NCI-H1694 (cell line): ENCODE results near the gene MICAL3.

ENCODE experiments used
- DNase-seq: peaks from one replicate; lab custom pipeline; 2025; lab: John Stamatoyannopoulos, UW

The MICAL3 gene

DNA sequence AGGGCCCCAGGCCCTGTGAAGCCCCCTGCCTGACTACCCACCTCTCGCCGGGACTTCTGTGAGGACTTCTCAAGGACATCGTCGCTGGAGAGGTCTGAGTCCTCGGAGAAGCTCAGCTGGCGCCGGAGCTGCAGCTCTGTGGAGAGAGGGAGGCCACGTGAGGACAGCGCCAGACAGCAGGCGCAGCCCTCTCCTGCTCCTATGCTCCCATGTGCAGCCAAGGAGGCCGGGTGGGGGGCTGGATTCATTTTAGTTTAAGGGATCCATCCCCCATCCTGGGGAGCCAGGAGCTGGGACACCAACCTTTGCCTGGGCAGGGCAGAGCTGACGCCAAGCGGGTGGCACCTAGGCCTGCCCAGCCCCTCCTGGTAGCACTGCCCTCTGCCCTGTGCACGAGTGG lies 207.7 kb downstream of the MICAL3 start:
- DNase-seq: no peak

DNA sequence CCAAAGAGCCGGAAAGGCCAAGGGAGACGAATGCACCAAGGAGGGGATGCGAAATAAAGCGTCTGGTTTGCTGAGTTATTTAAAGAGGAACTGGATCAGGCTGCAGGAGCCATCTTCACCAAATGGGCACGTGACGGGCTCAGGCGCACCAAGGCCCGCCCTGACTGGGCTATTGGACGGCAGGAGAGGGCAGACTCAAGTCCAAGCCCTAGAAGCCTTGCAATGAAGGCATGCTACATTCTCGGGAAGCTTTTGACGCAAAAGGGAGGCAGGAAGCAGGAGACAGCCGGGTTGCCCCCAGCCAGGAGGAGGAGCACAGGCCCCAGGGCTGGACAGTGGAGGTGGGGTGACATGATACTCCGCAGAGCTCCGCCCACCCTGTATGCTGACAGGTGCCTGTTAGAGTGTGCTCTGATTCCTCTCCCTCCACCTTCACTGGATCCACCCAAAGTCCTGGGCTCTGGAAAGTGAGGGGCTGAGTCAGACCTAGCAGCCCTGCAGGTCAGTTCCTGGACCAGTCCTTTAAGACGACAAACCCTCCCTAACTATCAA lies 208.6 kb downstream of the MICAL3 start:
- DNase-seq: no peak

DNA sequence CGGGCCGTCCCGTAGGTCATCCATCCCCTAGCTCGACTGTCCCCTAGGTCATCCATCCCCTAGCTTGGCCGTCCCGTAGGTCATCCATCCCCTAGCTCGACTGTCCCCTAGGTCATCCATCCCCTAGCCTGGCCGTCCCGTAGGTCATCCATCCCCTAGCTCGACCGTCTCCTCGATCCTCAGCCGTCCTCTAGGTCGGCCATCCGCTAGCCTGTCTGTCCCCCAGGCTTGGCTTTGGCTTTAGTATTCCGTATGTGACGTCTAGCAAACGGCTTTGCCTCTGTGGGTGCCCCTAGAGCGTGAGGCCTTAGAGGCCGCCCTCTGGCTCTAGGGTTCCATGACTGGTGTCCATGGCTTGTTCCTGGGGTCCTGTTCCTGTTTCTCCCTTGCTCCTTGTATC lies 209.5 kb downstream of the MICAL3 start:
- DNase-seq: no peak

DNA sequence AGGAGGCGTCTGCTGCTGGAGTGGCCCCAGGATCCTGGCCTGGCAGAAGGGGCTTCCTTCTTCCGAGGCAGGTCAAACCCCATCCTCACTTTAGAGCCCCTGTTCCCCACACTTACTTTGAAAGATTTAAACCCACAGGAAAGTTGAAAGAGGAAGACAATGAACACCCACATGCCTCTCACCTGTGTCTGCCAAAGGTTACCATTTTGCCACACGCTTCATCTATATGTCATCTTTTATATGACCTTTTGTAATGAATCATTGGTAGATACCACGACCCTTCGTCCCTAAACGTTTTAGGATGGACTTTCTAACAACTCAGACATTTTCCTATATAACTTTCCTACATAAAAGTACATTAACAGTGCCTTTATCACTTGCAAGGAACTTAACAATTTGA lies 210.3 kb downstream of the MICAL3 start:
- no peak for DNase-seq

DNA sequence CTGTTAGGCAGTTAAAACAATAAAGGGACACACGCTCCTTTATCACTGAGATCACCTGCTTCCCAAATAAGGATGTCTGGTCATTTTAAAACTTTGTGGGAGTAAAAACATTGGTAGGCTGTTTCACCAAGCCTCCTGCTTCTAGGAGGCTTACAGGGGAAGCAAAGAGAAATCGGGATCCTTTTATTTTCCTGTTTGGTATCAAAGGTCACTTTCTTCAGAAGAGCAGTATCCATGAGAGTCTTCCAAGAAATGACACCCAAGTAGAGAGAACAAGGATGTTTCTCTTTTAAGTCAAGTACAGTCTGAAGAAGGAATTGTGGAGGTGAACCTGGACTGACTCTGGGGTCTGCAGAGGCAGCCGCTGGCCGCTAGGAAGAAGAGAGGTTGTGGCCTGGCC lies 213.2 kb downstream of the MICAL3 start:
- DNase-seq: no peak

DNA sequence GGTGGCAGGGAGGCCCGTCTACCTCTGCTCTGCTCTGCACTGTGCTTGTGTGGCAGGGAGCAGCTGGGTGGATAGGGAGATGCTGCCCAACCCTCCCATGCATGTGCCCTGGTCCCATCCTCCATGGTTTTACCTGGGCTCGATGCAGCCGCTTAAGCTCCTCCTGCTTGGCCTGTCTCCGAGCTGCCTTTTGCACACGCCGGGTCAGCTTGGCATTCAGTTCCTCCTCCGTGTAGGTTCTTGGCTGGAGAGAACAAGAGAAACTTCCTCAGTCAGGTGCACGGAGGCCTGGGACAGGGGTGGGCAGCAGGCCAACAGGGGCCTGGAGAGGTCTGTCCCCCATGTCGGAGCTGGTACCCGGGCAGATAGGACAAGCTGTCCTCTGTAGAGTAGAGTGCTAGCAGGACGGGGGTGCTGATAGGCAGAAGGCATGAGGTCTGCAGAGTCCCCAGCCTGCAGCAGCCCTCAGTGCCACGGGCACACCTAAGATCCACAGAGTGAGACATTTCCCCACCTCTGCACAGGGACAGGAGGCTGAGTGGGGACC lies 213.7 kb downstream of the MICAL3 start:
- no peak for DNase-seq

DNA sequence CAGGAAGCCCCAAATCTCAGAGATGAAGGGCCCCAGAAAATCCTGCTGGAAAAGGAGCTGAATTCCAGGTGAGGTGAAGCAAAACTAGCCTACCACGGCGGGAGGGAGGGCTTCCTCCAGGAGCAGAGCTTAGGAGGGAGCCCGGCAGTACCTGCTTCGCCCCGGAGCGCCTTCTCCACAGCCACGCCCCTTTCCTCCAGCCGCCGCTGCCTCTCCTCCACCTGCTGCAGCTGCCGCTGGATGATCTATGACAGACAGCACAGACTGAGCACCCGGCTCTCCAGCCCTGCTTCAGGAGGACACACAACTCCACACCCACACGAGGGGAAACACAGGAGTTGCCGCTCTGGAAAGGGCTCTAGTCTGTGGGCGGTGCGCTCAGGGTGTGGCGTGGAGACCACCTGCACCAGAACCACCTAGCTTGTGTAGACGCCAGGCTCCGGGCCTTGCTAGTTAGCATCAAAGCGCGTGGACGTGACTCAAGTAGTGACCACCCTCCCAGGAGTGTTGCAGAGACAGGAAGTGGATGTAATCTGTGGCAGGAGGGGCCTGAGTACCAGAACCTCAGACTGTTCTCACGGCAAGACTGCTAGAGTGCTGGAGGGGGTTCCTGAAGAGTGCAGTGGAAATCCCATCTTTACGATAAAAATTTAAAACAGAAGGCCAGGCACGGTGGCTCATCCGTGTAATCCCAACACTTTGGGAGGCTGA lies 215.5 kb downstream of the MICAL3 start:
- DNase-seq: no peak

DNA sequence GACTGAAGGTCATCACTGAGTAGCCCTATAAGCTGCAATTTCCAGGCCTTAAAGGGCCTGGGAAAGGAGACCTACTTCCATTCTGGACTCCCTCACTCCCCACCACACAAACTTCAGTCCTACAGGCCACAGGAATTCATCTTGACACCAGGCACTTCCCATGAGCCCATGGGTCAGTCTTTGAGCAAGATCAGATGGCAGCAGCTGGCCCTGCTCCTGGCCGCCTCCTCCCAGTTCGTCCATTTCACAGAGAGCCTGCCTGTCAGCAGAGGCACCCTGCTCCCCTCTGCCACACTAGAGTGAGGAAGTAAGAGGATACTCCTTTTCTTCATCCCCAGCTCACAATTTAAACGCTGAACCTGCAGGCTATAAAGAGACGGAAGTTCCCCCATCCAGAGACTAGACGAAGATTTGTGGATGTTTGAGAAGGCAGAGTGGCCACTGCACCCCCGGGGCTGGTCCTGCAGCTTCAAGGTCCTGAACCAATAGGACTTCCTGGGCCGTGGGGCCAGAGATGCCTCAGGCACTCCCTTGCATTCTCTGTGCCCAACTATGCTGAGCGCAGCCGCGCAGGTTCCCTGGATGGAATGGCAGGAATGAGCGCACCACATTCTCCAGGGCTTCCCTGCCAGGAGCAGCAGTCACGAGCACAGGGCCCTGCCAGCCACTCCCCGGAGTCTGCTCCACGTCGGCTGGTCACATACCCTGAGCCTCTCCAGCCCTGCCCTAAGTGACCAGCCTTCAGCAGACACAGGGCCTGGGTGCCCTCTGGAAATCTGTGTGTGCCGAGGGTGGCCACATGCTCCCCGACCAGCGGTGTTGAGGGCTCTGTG lies 216.6 kb downstream of the MICAL3 start:
- no peak for DNase-seq

DNA sequence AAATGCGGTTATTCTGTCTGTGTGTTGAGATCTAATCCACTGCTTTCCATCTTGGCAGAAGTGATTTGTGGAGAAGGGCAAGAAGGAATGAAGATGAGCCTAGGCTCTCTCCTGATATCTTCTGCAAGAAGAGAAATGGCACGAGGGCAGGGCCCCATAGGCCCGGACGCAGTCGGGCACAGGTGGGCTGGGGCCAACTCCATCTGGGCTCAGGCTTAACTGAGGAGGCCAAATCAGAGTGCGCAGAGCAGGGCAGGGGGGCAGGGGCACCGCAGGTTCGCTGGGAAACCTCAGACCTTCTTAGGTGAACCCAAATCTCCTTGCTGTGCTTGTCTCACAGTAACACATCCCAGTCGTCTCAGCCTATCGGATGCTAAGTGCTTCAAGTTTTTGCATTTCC lies 217.3 kb downstream of the MICAL3 start:
- DNase-seq: no peak

DNA sequence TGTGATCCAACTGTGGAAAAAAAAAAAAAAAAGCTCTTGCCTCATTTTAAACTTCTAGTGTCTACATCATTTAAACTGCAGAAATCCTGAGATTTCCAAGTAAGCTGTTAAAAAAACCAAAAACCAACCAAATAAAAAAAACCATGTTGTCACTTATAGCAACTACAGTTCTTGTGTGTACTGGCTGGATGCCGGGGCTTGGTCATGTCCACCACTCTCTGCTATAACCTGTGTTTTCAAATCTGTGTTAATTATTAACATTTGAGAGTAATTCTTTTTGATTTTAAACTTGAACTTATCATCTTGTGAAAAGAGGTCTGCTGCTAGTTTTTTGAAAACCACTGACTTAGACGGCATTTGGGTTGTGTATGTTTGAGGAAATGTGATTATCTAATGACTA lies 217.9 kb downstream of the MICAL3 start:
- no peak for DNase-seq

DNA sequence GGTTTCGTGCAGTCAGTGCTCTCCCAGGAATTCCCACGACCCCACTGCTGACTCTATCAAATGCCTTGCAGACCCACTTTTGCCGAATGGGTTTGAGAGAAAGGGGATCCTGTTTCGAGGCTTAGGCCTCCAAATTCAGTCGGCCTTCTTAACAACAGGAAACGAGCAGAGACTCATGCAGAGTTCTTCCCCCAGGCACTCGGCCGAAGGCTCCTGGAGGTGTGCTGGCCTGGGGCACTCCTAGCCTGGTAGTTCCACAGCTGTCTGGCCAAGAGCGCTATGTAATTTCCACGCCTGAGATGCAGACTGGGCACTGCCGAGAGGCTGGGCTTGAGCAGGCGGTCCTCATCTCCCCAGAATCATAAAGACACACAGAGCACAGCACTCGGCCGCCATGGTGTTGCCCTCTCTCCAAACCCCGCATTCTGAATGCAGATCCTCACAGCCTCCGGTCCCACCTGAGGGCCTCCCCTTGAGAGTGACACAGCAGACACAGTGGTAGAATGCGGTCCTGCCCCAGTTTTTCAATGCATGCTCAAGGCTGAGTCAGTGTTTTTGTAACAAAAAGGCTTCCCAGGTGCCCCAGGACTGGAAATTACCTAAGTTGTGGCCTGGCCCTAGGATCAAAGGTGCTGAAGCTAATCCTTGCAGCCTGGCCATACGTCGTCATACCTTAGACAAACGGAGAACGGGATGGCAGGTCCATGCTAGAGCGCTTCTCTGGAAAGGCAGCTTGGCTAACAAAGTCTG lies 219.9 kb downstream of the MICAL3 start:
- no peak for DNase-seq

DNA sequence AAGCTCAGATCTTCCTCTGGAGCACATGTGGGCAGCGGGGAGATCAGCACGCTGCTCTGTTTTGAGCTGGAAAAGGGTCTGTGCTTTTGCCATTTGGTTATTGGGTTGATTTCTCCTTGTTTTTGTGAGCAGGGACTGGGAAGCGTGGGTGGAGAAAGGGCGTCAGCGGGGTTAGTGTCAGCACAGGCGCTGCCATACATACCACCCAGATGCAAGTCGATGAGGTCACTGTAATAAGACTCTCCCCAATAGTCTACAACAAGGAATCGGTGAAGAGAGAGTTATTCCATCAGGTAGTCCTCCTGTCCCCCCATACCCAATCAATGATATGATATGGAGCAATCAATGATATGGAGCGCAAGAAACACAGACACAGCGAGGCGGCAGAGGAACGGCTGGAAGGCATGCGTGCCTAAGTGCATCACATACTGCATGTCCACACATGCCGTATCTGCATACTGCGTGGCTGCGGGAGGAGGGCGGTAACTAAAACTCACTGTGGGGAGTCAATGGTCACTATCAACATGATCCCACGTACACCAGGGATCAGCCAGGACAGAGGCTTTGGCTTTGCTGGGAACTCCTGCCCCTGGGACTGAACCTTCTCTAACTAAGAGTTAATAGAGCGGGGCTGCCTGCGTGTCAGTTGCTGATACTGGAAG lies 220.6 kb downstream of the MICAL3 start:
- no peak for DNase-seq

DNA sequence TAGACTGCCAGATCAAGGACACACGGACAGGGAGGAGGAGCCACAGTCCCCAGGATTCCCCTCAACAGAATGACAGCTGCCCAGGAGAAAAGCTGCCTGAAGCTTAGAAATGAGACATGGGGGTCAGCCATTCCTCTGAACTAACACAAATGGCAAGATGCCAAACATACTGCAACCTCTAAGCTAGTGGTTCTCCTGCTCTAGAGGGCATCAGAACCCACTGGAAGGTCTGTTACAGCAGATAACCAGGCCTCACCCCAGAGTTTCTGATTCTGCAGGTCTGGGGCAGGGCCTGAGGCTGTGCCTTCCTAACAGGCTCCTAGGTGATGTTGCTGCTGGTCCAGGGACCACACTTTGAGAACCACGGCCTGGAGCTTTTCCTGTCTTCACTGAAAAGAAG lies 221.5 kb downstream of the MICAL3 start:
- no peak for DNase-seq

DNA sequence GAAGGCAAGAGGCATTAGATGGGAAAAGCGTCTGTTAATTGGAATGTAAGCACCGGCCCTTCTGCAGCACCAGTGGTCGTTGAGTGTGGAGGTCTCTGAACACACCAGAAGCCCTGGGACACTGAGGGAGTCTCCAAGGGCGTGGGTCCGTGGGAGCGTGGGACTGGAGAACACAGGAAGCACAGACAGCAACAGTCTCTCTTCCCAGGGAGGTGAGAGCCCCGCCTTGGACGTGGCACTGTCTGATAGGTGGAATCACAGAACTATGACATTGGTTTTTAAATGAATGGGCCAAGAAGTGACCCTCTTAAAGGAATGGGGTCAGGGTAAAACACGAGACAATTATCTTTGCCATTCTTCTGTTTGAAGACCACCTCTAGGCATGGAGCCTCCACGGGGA lies 221.9 kb downstream of the MICAL3 start:
- no peak for DNase-seq

DNA sequence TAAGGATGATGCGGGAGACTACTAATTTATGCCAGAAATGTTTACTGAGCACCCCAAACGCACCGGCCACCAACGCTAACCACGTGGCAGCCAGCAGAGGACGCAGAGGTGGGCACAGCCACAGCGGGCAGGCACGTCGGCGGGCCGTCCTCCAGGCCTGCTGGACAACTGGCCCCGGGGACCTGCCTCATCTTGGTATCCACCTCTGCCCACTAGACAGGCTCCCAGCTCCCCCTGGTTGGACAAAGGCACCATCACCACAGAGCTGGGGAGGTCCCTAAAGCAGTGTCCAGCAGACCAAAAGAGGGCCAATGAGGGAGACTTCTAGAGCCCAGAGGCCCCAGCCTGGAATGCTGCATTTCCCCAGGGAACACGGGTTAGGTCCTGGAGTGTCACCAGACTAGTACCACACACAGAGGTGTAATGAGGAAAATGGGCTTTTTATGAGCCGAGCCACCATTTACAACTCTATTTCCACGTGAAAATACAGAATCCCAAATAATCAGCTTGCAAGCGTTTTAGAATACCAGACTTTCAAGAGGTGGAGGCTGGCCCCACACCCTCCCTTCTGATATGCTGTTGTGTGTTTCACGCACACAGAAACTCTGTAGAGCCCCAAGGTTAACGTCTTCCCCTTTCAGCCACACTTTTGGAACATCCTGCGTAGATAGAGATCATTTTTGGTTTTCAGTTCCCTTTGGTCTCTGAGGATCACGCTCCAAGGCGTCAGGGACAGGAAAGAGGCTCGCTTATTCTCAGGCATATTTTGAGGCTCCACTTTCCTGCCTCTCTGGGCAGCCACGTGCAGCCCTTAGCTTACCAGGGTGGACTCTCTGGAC lies 226.4 kb downstream of the MICAL3 start:
- no peak for DNase-seq

DNA sequence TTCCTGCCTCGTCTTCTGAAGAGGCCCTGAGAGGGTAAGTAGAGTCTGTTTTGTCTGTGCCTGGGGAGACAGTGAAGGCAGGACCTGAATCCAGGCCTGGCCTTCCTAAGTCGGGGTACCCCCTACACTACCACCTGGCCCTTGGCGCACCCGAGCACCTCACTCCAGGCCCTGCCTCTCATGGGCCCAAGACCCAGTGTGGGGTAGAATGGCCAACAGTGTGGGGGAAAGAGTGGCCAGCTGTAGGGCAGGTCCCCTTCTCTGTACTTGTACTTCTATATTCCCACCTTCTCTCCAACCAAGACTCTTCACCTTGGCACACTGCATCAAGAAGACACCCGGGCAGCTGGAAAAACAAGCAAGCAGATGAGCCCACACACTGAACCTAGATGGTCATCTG lies 227.7 kb downstream of the MICAL3 start:
- DNase-seq: no peak

DNA sequence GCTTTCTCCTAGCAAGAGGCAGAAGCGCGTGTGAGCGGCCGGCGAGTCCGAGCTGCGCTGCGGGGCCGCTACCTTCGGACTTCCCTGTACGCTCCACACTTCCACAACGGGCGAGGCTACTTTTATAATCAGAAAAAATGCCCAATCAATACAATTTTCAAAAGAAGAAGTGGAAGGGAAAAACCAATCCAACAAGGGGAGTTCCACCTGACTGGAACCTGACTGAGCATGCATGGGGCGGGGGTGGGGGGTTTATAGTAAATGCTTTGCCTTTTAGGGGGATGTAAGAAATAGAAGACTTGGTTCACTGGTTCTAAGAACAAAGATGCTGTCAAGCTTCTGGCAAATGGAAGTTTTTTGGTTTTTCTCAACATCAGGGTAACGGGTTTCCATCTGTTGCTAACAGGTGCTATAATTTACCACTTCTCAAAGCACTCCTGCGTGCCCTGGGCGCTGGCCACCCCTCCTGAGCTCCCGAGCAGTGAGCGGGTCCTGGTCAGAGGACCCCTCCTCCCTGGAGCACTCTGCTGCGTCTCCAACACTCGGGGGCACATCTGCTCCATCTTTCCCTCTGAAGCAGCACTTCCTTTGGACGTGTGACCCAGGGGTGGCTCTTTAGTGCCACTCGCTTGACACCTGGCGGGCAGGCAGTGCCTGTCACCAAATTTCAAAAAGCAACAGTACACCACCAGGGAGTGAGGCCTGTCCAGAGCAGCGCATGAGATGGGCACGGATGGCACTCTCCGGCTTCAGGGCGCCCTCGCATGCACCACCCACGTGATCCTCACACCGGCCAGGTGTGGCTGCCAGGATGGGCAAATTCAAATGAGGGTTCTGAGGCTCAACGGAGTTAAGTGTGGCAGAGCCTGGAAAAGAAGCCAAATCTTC lies 228.5 kb downstream of the MICAL3 start:
- no peak for DNase-seq

DNA sequence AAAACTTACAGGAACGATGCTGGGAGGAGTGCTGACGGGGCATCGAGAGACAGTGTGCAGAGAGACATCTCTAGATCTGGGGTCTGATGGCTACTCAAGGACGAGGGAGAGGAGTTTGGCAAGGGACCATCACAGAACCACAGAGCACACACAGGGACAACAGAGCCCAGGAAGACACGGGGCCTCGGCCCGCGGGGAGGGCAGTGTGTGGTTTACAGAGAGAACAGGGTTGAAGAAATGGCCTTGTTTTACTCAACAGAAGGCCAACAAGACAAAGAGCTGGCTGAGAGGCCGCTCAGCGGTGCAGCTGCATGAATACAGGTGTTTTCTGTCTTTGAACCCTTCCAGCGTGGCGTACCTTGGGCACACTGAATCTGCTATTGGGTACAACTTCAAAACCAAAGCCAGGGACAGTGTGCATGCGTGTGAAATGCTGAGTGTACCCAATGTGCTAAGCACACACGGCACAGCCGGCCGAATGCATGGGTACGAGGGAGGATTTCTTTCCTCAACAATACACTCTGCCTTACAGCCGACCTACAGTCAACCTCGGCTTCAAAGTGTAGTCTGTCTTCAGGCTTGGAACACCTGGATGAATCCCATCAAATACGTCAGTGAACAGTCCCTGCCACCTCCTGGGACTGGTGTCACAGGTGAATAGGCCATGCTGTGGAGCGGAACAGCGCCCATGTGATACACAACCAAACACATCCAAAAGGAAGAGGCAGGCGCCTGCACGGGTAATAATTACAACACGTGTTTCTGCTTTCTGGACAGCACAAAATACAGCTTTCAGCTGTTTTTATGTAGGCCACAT lies 229.4 kb downstream of the MICAL3 start:
- DNase-seq: no peak

DNA sequence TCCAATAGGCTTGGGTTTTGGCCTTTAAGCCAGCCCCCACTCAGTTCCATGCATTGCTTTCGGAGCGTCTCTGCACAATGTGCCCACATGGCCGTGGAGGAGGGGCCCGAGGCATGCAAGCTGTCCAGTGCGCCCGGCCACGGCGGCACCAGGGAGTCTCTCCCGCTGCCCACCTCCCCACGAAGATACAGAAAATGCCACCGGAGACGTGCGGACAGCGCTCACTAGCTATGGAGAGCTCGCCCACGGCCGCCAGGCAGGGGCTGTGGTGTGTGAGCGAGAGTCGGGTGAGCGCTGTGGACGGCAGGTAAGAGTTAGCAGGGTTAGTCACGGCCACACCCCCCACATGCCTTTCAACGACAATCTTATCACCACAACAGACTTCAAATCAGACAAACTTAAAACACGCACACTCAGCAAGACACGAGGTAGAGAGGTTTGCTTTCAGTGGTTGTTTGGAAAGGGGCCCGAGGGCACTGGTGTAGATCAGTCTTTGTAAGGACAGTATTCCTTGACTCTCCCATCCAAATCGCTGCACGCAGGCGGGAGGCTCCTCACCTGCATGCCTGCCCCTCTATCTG lies 231.4 kb downstream of the MICAL3 start:
- no peak for DNase-seq
